ENCODE measurements around the gene OR51D1.

OR51D1 gene, protein sequence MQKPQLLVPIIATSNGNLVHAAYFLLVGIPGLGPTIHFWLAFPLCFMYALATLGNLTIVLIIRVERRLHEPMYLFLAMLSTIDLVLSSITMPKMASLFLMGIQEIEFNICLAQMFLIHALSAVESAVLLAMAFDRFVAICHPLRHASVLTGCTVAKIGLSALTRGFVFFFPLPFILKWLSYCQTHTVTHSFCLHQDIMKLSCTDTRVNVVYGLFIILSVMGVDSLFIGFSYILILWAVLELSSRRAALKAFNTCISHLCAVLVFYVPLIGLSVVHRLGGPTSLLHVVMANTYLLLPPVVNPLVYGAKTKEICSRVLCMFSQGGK

GRCh38 chr11:4636962-4637661, at the start of gene OR51D1:
OR51D1 (plus strand) TSS chr11:4637477; CDS start chr11:4639791, 2,314 bp downstream.
- DNase-seq = peak; percentile 65

- no peak for DNase-seq
Observed at GRCh38 chr11:4589017-4589416, 48.3 kb upstream of the OR51D1 start.

DNA sequence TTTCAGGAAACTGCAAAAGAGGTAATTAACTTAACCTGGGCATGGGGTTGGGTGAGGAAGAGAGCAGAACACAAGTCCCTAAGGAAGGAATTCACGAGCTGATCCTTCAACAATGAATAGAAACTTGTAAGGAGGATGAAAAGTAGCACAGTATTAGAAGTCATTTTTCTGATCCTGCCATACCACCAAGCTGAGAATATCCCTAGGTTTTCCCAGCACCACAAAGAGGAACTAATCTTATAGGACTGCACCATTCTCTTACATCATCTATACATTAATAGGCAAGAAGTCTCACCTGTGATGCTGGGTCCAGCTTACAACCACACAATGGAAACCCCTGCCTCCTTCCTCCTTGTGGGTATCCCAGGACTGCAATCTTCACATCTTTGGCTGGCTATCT, 43.5 kb upstream of the OR51D1 start, which contains the start of gene OR52I1:
Gene OR52I1, plus strand, starts transcription at position 301 of the 400 bp plus-strand sequence. Its CDS starts 0 bp downstream, at position 301.
- DNase-seq = no peak

DNA sequence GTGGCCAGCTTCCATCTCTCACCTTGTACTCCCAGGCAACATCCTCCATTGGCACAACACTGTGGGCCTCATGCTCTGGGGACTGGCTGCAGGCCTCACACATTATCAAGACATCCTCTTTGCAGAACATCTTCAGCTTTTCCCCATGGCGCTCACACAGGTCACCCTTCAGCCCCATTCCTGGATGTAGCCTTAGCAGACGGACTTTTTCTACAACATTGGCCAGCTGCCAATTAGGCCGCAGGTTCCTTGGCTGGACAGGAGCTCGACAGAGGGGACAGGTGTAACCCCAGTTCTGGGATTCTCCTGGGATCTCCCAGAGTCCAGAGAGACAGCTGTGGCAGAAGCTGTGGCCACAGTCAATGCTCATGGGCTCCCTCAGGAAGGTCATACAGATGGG, 32.2 kb upstream of the OR51D1 start:
- no peak for DNase-seq

DNA sequence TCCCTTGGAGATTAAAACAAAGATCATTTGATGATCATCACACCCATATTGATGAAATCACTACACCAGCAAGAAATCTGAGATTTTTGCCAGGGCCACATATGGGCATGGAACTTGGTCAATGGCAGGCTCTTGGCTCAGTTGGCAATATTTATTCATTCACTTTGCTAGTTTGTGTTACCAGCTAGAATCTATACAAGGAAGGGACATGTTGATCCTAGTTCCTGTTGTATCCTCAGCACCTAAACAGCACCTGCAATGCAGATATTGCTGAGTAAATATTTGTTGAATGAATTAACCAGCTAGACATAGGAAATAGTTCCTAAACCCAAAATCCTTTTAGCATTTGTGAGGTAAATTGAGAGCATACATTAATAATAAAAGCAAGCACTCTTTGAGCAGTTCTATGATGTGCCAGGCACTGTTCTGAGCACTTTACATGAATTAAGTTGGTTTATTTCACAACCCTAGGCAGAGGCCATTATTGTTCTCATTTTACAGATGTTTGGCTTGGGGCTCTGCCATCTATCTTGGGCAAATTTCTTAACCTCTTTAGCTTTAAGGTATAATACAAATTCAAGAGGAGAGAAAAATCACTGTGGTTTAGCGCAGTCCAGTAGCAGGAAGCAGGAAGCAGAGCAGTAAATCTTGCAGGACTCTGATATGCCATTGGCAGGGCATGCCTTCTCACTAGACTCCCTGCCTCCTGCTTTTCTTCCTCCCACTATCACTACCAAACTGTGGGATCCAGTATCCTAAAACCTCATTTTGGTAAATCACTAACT, 30.9 kb upstream of the OR51D1 start:
- peak; percentile 22 for DNase-seq

GRCh38 chr11:4607096-4607495, 30.2 kb upstream of the OR51D1 start:
- DNase-seq = peak; percentile 13

DNA sequence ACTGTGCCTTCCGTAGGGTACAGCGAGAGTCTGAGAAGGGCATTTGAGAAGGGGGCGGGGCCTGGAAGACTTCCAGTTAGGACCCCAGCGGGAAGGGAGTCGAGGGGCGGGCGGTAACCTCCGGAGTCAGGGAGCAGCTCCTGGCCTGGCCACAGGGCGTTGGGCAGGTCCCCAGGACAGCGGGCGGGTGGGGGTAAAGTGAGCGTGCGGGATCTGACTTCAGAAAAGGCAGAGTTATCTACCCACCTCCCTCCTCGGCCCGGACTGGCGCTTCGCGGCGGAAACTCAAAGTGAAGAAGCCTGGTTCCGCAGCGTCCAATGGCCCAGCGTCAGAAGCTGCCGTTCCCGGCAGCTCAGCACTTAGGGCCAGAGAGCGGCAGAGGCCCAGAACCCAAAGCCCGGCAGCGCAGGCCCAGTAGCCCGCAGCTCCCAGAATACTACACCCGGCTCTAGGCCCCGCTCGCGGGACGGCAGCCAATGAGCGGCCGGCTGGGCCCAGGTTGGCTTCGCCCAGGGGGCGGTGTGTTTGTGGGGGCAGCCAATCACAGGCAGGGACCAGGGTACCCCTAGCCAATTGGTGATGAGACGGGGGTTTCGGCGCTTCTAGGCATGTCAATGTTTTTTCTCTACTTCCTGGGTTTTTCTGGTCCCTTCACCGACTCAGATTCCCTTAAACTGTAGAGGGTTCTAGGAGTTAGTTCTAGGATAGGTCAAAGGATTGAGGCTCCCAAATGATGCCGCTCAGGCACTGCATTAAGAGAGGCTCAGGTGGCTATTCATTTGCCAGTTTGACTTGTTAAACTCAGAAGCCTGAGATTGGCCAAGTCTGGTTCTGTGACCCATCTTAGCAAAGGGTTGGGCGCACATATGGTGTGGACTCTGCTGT, 29.3 kb upstream of the OR51D1 start, which contains the start of gene TRIM68:
Gene TRIM68, minus strand, starts transcription at position 451 of the 886 bp plus-strand sequence. CDS start 2,727 bp downstream, outside the sequence.
- DNase-seq = peak; percentile 97

DNA sequence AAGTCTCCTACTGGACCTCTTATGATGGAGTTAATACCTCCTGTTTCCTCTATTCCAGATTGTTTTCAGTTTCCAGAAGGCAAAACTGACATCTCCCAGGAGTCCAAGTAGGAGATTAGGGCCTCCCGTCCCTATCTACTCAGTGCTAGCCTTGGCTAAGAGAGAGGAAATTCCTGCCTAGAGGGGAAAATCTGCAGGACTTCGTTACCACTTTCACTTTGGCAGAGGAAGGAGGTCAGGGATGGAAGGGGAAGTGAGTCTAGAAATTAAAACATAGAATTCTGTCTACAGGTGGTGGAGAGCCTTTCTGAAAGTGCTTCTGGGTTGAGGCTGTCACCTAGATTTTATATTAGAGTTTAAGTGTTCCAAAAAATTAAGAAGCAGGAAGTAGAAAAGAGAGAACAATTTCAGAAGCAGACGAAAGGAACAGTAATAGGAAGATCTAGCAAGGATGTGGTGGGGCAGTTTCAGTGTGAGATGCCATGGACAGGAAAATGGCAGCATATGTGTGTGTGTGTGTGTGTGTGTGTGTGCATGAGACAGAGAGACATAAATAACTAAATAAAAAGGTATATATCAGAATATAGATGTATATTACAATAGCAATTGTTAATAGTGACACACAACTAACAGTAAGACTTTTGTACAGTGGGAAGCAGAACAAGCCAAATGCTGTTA, 26.9 kb upstream of the OR51D1 start:
- peak; percentile 48 for DNase-seq

DNA sequence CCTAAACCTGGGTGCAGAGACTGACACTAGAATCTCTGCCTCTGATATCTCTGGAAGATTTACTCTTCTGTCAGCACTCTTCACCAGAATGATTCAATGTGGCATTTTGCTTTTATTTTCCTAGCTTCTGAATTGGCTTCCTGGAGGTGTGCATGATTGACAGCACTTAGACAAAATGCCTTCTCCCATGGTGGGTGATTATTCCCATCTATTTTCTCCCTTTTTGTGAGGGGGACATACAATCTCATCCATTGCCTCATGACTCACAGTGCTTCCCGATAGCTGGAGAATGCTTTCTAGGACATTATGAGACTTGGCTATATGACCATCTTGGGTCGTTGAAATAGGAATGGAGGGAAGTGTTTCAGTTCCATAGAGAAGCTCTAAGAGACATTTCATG, 25.3 kb upstream of the OR51D1 start:
- DNase-seq = no peak

DNA sequence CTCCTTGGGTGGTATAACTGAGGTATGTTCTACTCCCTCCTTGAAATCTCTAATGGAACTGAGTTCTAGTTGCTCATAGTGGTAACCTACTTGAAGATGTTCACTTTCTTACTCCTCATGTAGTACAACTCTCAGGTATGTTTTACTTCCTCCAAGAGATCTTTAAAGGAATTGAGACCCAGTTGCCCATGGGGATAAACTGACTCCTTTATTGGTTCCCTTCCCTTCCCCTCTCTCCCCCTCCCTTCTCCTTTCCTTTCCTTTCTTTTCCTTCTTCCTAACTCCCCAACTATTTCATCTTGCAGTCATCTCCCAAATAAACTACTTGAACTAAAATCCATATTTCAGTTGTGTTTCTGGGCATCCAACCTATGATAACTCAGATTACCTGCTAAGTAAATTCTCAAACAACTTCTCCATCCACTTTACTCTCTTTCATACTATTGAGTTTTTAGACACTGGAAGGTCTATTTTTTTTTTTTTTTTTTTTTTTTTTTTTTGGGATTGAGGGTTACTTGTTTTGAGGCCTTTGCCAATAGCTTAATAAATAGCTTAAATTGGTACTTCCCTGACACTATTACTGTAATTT, 21.3 kb upstream of the OR51D1 start:
- no peak for DNase-seq

- DNase-seq = no peak
Observed at GRCh38 chr11:4619514-4619913, 17.8 kb upstream of the OR51D1 start.

- peak; percentile 73 for DNase-seq
Observed at GRCh38 chr11:4626207-4627099, 10.8 kb upstream of the OR51D1 start.

DNA sequence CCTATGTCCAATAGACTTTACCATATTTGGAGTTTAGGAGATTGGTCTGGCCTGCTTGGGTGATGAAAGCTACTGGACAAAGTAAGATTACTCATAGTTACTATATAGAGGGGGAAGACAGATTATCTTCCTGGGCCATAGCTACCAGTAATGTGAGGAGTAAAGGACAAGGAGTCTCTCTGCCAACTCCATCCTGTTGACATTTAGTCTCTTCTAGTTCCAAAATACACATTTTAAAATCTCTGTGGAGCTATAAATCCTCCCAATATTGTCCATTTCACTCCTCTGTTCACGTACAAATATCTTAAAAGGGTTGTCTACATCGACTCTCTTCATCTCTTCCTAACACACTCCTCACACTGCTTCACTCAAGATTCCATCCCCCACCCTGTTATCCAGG, 1.1 kb upstream of the OR51D1 start:
- DNase-seq = no peak

GRCh38 chr11:4637662-4638047, 378 bp downstream of the OR51D1 start:
- DNase-seq = no peak

DNA sequence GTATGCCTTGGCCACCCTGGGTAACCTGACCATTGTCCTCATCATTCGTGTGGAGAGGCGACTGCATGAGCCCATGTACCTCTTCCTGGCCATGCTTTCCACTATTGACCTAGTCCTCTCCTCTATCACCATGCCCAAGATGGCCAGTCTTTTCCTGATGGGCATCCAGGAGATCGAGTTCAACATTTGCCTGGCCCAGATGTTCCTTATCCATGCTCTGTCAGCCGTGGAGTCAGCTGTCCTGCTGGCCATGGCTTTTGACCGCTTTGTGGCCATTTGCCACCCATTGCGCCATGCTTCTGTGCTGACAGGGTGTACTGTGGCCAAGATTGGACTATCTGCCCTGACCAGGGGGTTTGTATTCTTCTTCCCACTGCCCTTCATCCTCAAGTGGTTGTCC, 2.7 kb downstream of the OR51D1 start:
- DNase-seq = no peak

DNA sequence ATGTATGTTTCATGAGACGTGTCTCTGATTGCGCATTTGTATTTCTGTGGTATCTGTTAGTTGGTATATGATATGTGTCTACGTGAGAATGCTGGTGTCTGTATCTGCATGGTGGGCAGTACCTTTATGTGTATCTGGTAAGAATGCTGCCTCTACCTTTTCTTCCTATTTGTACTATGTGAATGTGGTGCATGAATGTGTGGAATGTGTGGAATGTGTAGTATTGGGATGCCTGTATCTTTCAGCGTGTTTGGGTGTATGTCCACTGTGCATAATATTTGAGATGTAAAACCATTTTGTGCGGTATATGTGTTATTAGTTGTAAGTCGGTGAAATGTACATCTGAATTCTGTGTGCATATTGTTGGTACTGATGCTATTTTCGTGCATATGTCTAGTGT, 4.2 kb downstream of the OR51D1 start:
- peak; percentile 12 for DNase-seq

DNA sequence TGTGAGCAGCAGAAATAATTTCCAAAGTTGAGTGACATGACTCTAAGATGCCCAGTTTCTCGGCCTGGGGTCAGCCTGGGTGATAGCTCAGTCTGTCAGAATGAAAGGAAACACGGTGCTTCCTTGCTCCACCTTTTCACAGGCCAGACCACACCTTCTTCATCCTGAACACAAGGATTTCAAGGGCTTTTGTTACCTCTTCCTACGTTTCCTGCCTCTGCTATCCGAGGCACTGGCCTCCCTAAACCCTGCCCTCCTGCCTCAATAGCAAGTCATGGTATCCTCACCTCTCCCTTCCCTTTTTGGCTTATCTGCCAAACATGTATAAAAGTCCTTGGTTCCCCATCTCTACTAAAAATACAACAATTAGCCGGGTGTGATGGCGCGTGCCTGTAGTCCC, 4.8 kb downstream of the OR51D1 start:
- DNase-seq = no peak

GRCh38 chr11:4643076-4643475, 5.8 kb downstream of the OR51D1 start:
- peak; percentile 30 for DNase-seq

- DNase-seq = no peak
Observed at GRCh38 chr11:4643682-4644081, 6.4 kb downstream of the OR51D1 start, which contains the start of gene OR51E1. OR51E1 (plus strand) TSS chr11:4643982; CDS start chr11:4652527, 8,545 bp downstream.

- DNase-seq = no peak
Observed at GRCh38 chr11:4644233-4644632, 7.0 kb downstream of the OR51D1 start.
